ENCODE results near the gene EML4. TPM values are rescaled to one million over a fixed set of nuclear protein-coding genes. Genes with fewer than 3 reads are reported as not detected.
A peak's percentile ranks its signal among the peaks of the same experiment; 100 is the strongest.

Gene EML4
- total and polyA plus RNA-seq, 12 donors, result 29.9 to 64.0 (median 51.9) TPM

DNA sequence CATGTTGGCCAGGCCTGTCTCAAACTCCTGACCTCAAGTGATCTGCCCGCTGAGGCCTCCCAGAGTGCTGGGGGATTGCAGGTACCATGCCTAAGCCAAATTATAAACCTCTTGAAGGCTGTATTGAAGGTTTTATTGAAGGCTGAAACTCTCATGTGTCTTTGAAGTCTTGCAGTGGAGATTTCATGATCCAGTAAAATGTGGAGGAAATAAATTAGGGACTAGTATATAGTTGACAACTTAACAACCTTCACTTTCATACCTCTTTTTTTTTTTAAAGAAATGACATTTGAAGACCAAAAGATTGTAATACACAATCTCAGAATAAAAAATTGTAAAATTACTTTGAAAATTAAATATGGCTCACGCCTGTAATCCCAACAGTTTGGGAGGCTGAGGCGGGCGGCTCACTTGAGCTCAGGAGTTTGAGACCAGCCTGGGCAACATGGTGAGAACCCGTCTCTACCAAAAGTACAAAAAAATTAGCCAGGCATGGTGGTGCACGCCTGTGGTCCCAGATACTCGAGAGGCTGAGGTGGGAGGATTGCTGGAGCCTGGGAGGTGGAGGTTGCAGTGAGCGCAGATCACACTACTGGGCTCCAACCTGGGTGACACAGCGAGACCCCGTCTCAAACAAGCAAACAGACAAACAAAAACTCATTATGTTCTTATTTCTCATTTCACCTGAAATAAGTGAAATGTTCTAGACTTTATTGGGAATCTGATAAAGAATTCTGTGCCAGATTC lies 8.0 kb downstream of the EML4 start:
- H3K4me3 ChIP-seq, result no peak overlapping the region
- H3K36me3 ChIP-seq (replicated peaks in 1 of 2), result no peaks in the 10 kb centered on the region
- no peaks in the 10 kb centered on the region for H3K27me3 ChIP-seq
- H3K9me3 ChIP-seq (replicated peaks in 1 of 3), result no peaks in the 10 kb centered on the region
- TF ChIP-seq, protein P1, sequence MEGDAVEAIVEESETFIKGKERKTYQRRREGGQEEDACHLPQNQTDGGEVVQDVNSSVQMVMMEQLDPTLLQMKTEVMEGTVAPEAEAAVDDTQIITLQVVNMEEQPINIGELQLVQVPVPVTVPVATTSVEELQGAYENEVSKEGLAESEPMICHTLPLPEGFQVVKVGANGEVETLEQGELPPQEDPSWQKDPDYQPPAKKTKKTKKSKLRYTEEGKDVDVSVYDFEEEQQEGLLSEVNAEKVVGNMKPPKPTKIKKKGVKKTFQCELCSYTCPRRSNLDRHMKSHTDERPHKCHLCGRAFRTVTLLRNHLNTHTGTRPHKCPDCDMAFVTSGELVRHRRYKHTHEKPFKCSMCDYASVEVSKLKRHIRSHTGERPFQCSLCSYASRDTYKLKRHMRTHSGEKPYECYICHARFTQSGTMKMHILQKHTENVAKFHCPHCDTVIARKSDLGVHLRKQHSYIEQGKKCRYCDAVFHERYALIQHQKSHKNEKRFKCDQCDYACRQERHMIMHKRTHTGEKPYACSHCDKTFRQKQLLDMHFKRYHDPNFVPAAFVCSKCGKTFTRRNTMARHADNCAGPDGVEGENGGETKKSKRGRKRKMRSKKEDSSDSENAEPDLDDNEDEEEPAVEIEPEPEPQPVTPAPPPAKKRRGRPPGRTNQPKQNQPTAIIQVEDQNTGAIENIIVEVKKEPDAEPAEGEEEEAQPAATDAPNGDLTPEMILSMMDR (IDR thresholded peaks at IDR 0.05), result no peak
- TF ChIP-seq POLR2A (IDR thresholded peaks at IDR 0.05), result no peak
- 90 to 97% (median 95%) methylated on average over 10 of the region's 10 CpGs for WGBS, 4 donors
- DNase-seq, result no peak
- H3K4me1 ChIP-seq (replicated peaks in 1 of 2), result peaks cover 15 to 18% of the 10 kb centered on the region in 2 donors
- intact Hi-C loops (cut with DNase I), result loop anchor here in 1 of 2 donors (10.0 kb wide), 1 partner anchor 72 kb away; no protein-coding TSS in a partner anchor
- no peak overlapping the region for H3K27ac ChIP-seq

DNA sequence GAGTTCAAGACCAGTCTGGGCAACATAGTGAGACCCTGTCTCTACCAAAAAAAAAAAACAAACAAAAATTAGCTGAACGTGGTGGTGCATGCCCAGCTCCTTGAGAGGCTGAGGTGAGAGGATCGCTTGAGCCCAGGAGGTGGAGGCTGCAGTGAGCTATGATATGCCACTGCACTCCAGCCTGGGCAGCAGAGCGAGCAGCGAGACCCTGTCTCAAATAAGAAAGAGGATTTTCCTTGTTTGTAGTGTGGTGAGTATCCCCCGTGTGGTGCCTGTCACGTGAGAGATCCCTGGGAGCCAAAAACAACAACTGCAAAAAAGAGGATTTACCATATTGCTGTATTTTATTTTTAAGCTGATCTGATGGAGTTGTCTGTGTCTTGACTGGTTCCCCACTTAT lies 9.2 kb downstream of the EML4 start:
- intact Hi-C loops (cut with DNase I), result loop anchor here in 1 of 2 donors (10.0 kb wide), 1 partner anchor 74 kb away; no protein-coding TSS in a partner anchor
- no peak overlapping the region for H3K4me3 ChIP-seq
- TF ChIP-seq POLR2A (IDR thresholded peaks at IDR 0.05), result no peak
- TF ChIP-seq, protein P1 (IDR thresholded peaks at IDR 0.05), result no peak
- no peak for DNase-seq
- WGBS, 4 donors, result 70 to 93% (median 89%) methylated on average over 6 of the region's 6 CpGs
- no peaks in the 10 kb centered on the region for H3K36me3 ChIP-seq (replicated peaks in 1 of 2)
- H3K27ac ChIP-seq, result no peak overlapping the region
- peaks cover 9 to 11% of the 10 kb centered on the region in 2 donors for H3K4me1 ChIP-seq (replicated peaks in 1 of 2)
- no peaks in the 10 kb centered on the region for H3K9me3 ChIP-seq (replicated peaks in 1 of 3)
- H3K27me3 ChIP-seq, result no peaks in the 10 kb centered on the region

DNA sequence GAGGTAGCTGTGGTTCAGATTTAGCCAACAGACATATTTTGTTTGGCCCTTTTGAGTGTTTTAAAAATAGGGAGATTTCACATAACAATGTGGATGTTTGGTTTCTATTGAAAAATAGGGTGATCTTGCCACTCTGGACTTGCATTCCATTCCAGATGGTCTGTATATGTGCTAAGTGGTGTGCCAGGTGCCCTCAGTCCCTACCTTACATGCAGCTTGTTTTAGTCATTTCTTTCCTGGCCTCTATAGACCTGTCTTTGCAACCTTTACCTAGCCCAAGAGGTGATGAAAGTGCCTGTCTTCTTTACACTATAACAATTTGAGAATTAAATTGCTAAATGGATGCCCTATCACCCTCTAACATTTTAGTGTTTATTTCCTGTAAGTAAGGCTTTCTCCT lies 11.1 kb downstream of the EML4 start:
- peaks cover 9 to 13% of the 10 kb centered on the region in 2 donors for H3K4me1 ChIP-seq (replicated peaks in 1 of 2)
- no peaks in the 10 kb centered on the region for H3K27me3 ChIP-seq
- DNase-seq, result no peak
- no peaks in the 10 kb centered on the region for H3K36me3 ChIP-seq (replicated peaks in 1 of 2)
- H3K9me3 ChIP-seq (replicated peaks in 1 of 3), result no peaks in the 10 kb centered on the region
- TF ChIP-seq, protein P1 (IDR thresholded peaks at IDR 0.05), result no peak
- no peak for TF ChIP-seq POLR2A (IDR thresholded peaks at IDR 0.05)
- H3K4me3 ChIP-seq, result no peak overlapping the region
- intact Hi-C loops (cut with DNase I), result no loop called here
- peak overlapping the region in 1 of 5 donors; percentile 0 for H3K27ac ChIP-seq

DNA sequence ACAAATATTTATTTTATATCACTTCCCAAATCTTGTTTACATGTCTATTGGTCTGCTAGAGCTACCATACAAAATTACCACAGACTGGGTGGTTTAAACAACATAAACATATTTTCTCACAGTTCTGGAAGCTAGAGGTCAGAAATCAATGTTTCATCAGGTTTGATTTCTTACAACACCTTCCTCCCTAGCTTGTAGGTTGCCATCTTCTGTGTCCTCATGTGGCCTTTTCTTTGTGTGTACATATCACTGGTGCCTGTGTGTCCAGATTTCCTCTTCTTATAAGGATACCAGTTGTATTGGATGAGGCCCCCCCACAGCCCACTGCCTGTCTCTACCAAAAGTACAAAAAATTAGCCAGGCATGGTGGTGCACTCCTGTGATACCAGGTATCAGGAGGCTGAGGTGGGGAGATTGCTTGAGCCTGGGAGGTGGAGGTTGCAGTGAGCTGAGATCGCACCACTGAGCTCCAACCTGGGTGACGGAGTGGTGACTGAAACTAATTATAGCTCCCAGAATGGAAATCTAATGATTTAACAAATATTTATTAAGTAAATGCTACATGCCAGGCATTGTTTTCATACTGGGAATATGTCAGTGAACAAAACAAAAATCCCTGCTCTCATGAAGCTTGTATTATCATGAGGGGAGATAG lies 13.6 kb downstream of the EML4 start:
- Histone ChIP-seq H3K27ac (no peak overlapping the region), H3K36me3 (replicated peaks in 1 of 2) (no peaks in the 10 kb centered on the region), H3K4me3 (no peak overlapping the region), H3K9me3 (replicated peaks in 1 of 3) (no peaks in the 10 kb centered on the region), H3K4me1 (replicated peaks in 1 of 2) (peaks cover 22 to 29% of the 10 kb centered on the region in 2 donors), H3K27me3 (no peaks in the 10 kb centered on the region)
- TF ChIP-seq, protein P1 (IDR thresholded peaks at IDR 0.05), result no peak
- TF ChIP-seq POLR2A (IDR thresholded peaks at IDR 0.05), result no peak
- 71 to 92% (median 80%) methylated on average over 2 of the region's 2 CpGs for WGBS, 4 donors
- intact Hi-C loops (cut with DNase I), result no loop called here
- DNase-seq, result no peak

Data from adrenal gland (tissue), 12 donors.